GM18868 (cell line): ENCODE measurements around the gene HECTD4.
"Not testable (repeated sequence)": the region's sequence is repeated elsewhere in the genome, so short reads cannot be mapped to it uniquely, and the experiment has no call there.

Experiments used
- ATAC-seq: cut with Tn5 transposase; IDR thresholded peaks from one replicate; pipeline ENCODE4 v1.9.1; 2021; ENCODE audit warnings: mild to moderate bottlenecking, moderate library complexity; ENCODE audit not compliant: unreplicated experiment

The HECTD4 gene

GRCh38 chr12:112406519-112407488, 24.6 kb upstream of the HECTD4 start:
- ATAC-seq = no peak

GRCh38 chr12:112401903-112402498, 19.8 kb upstream of the HECTD4 start:
- no peak for ATAC-seq

- ATAC-seq = no peak
Observed at GRCh38 chr12:112401054-112401453, 18.8 kb upstream of the HECTD4 start.

- no peak for ATAC-seq
Observed at GRCh38 chr12:112393328-112393727, 11.1 kb upstream of the HECTD4 start.

GRCh38 chr12:112389922-112390654, 7.9 kb upstream of the HECTD4 start:
- ATAC-seq = not testable (repeated sequence)

- ATAC-seq = no peak
Observed at GRCh38 chr12:112389228-112389627, 7.0 kb upstream of the HECTD4 start.

- no peak for ATAC-seq
Observed at GRCh38 chr12:112386726-112387125, 4.5 kb upstream of the HECTD4 start.

GRCh38 chr12:112382866-112383265, 635 bp upstream of the HECTD4 start:
- ATAC-seq = no peak

- ATAC-seq = peak; percentile 52
Observed at GRCh38 chr12:112381406-112381882, 787 bp downstream of the HECTD4 start.

GRCh38 chr12:112380663-112381405, 1.4 kb downstream of the HECTD4 start:
- ATAC-seq = no peak

- no peak for ATAC-seq
Observed at GRCh38 chr12:112375105-112375504, 7.1 kb downstream of the HECTD4 start.

GRCh38 chr12:112374166-112374740, 8.0 kb downstream of the HECTD4 start:
- no peak for ATAC-seq

GRCh38 chr12:112370868-112371510, 11.2 kb downstream of the HECTD4 start:
- ATAC-seq = no peak

- no peak for ATAC-seq
Observed at GRCh38 chr12:112370199-112370598, 12.0 kb downstream of the HECTD4 start.

GRCh38 chr12:112368856-112369255, 13.4 kb downstream of the HECTD4 start:
- ATAC-seq = no peak

GRCh38 chr12:112367965-112368364, 14.3 kb downstream of the HECTD4 start:
- ATAC-seq = no peak

GRCh38 chr12:112362310-112362709, 19.9 kb downstream of the HECTD4 start:
- ATAC-seq = no peak

GRCh38 chr12:112361271-112361670, 21.0 kb downstream of the HECTD4 start:
- no peak for ATAC-seq

GRCh38 chr12:112359290-112359689, 22.9 kb downstream of the HECTD4 start:
- no peak for ATAC-seq

- ATAC-seq = no peak
Observed at GRCh38 chr12:112357214-112357613, 25.0 kb downstream of the HECTD4 start.
